Parathyroid adenoma (tissue), 2 donors: Measurements from ENCODE around the gene ZDHHC11B.

Experiments used
- H2AFZ ChIP-seq: fragments of 300-600 bp; sonication (generic); one replicate; pipeline ENCODE4 v1.7.0; 2017; ENCODE audit warnings: antibody characterized with exemption, mild to moderate bottlenecking
- H3K27ac ChIP-seq: fragments of 300-600 bp; sonication (generic); one replicate; pipeline ENCODE4 v1.7.0; 2017
- H3K27me3 ChIP-seq: fragments of 300-600 bp; sonication (generic); one replicate; pipeline ENCODE4 v1.7.0; 2017; ENCODE audit warnings: low read length; ENCODE audit not compliant: control insufficient read depth, insufficient read depth
- H3K36me3 ChIP-seq: fragments of 300-600 bp; sonication (generic); one replicate; pipeline ENCODE4 v1.7.0; 2017; ENCODE audit warnings: low read length; ENCODE audit not compliant: control insufficient read depth, insufficient read depth
- H3K4me1 ChIP-seq: fragments of 300-600 bp; sonication (generic); one replicate; pipeline ENCODE4 v1.7.0; 2017; ENCODE audit warnings: control low read depth
- H3K4me2 ChIP-seq: fragments of 300-600 bp; sonication (generic); one replicate; pipeline ENCODE4 v1.7.0; 2017; ENCODE audit warnings: low read length
- H3K4me3 ChIP-seq: fragments of 300-600 bp; sonication (generic); one replicate; pipeline ENCODE4 v1.7.0; 2017; ENCODE audit warnings: low read depth, low read length
- H3K79me2 ChIP-seq: fragments of 300-600 bp; sonication (generic); one replicate; pipeline ENCODE4 v1.7.0; 2017; ENCODE audit warnings: control low read depth
- H3K9ac ChIP-seq: fragments of 300-600 bp; sonication (generic); one replicate; pipeline ENCODE4 v1.7.0; 2017; ENCODE audit warnings: mild to moderate bottlenecking
- H3K9me3 ChIP-seq: fragments of 300-600 bp; sonication (generic); one replicate; pipeline ENCODE4 v1.7.0; 2017; ENCODE audit warnings: low read length; ENCODE audit not compliant: control insufficient read depth
- TF ChIP-seq, protein P1 (sequence below): fragments of 300-600 bp; sonication (generic); IDR thresholded peaks from one replicate; pipeline ENCODE4 v1.7.0; 2017; ENCODE audit warnings: antibody characterized with exemption, mild to moderate bottlenecking
- donor health status: primary hyperparathyroidism.

Gene ZDHHC11B

DNA sequence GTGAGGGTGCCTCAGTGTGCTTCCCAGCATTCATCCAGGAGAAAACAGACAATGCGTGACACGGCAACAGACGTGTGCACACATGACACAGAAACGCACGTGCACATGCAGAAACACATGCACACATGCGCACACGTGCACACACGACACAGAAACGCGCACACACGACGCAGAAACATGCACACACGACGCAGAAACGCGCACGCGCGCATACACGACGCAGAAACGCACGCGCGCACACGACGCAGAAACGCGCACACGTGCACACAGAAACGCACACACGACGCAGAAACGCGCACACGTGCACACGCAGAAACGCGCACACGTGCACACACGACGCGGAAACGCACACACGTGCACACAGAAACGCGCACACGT is 107.8 kb downstream of the ZDHHC11B start:
- Histone ChIP-seq H3K4me1 (peaks cover 16% of the 10 kb centered on the region), H3K9me3 (no peaks in the 10 kb centered on the region)

DNA sequence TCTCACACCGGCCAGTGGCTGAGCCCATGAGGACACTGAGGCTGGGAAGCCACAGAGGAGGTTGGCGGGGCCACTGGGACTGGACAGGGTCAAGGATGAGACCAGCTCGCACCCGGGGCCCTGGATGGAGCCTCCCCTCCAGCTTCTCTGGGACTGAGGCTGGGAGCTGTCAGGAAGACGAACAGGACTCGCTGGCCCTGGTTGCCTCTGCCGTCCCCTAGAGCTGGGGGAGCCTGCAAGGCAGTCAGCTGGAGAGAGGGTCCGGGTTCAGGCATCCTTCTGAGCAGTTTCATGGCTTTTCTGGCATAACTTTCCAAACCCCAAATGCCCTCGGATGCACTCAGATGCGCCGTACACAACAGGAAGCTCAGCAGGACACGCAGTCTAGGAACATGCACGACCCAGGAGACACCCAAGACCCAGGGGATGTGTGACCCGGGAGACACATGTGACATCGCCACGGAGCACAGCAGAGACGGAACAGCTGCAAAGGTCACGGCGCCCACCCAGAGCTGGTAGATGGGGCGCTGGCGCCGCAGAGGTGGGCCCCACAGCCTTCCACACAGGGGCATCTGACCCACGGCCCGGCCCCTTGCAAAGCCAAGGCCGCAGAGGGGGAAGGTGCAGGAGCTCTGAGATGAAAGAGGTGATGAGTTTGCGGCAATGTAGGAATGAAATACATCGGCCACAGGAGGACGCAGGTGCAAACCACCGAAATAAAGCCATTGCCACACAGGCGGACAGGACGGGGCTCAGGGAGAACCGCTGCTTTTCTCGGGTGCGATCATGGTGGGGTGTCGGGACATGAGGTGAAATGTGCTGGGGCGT is 108.4 kb downstream of the ZDHHC11B start:
- H3K9ac ChIP-seq = no peak overlapping the region
- H3K36me3 ChIP-seq = no peaks in the 10 kb centered on the region
- H3K4me2 ChIP-seq = no peak overlapping the region
- no peak overlapping the region for H3K27ac ChIP-seq
- no peaks in the 10 kb centered on the region for H3K27me3 ChIP-seq
- TF ChIP-seq, protein P1, sequence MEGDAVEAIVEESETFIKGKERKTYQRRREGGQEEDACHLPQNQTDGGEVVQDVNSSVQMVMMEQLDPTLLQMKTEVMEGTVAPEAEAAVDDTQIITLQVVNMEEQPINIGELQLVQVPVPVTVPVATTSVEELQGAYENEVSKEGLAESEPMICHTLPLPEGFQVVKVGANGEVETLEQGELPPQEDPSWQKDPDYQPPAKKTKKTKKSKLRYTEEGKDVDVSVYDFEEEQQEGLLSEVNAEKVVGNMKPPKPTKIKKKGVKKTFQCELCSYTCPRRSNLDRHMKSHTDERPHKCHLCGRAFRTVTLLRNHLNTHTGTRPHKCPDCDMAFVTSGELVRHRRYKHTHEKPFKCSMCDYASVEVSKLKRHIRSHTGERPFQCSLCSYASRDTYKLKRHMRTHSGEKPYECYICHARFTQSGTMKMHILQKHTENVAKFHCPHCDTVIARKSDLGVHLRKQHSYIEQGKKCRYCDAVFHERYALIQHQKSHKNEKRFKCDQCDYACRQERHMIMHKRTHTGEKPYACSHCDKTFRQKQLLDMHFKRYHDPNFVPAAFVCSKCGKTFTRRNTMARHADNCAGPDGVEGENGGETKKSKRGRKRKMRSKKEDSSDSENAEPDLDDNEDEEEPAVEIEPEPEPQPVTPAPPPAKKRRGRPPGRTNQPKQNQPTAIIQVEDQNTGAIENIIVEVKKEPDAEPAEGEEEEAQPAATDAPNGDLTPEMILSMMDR = no peak
- H3K79me2 ChIP-seq = no peaks in the 10 kb centered on the region
- H3K4me1 ChIP-seq = peaks cover 19% of the 10 kb centered on the region
- no peak overlapping the region for H3K4me3 ChIP-seq
- no peak overlapping the region for H2AFZ ChIP-seq
- no peaks in the 10 kb centered on the region for H3K9me3 ChIP-seq

More for the DNA sequence above, 107.8 kb downstream of the ZDHHC11B start:
- Histone ChIP-seq H3K36me3 (no peaks in the 10 kb centered on the region), H3K27ac (no peak overlapping the region), H3K27me3 (no peaks in the 10 kb centered on the region), H3K79me2 (no peaks in the 10 kb centered on the region), H3K4me2 (no peak overlapping the region), H3K4me3 (no peak overlapping the region), H2AFZ (no peak overlapping the region), H3K9ac (no peak overlapping the region)
- TF ChIP-seq, protein P1 = no peak

DNA sequence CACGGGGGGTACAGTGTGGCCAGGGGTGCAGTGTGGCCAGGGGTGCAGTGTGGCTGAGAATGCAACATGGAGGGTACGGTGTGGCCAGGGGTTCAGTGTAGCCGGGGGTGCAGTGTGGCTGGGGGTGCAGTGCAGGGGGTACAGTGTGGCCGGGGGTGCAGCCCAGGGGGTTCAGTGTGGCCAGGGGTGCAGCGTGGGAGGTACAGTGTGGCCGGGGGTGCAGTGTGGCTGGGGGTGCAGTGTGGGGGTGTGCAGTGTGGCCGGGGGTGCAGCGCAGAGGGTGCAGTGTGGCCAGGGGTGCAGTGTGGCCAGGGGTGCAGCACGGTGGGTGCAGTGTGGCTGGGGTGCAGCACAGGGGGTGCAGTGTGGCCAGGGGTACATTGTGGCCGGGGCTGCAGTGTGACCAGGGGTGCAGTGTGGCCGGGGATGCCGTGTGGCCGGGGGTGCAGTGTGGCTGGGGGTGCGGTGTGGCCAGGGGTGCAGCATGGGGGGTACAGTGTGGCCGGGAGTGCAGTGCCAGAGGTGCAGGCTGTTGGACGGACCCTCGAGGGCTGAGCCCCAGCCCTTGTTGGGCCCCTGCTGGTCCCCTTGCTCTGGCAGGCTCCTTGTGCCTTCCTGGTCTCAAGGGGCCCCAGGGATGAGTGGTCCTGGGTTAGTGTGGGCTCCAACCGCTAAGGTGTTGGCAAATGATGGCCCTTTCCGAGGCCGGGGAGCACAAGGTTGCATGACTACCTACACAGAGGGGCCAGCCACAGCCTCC is 109.2 kb downstream of the ZDHHC11B start:
- no peaks in the 10 kb centered on the region for H3K27me3 ChIP-seq
- H3K36me3 ChIP-seq = no peaks in the 10 kb centered on the region
- H3K4me2 ChIP-seq = no peak overlapping the region
- no peak overlapping the region for H3K27ac ChIP-seq
- no peaks in the 10 kb centered on the region for H3K9me3 ChIP-seq
- no peak overlapping the region for H2AFZ ChIP-seq
- TF ChIP-seq, protein P1 = no peak
- H3K9ac ChIP-seq = no peak overlapping the region
- H3K4me3 ChIP-seq = no peak overlapping the region
- no peaks in the 10 kb centered on the region for H3K79me2 ChIP-seq
- H3K4me1 ChIP-seq = peaks cover 19% of the 10 kb centered on the region

DNA sequence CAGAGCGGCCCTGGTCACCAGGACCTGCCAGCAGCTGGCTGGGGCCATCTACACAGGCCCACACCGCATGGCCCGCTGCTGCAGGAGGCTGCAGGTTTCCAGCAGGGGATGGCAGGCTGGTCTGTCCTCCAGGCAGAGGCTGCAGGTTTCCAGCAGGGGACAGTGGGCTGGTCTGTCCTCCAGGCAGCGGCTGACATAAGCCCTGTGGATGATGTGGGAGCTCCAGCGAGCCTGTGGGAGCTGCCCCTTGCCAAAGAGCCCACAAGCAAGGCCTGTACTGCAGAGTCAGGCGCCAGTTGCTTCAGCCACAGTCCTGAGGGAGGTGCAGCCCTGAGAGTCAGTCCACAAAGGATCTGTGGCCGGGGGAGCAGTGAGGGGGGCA is 109.9 kb downstream of the ZDHHC11B start:
- Histone ChIP-seq H2AFZ (no peak overlapping the region), H3K4me2 (no peak overlapping the region), H3K4me1 (peaks cover 19% of the 10 kb centered on the region), H3K27ac (no peak overlapping the region), H3K27me3 (no peaks in the 10 kb centered on the region), H3K36me3 (no peaks in the 10 kb centered on the region), H3K4me3 (no peak overlapping the region), H3K9ac (no peak overlapping the region), H3K9me3 (no peaks in the 10 kb centered on the region), H3K79me2 (no peaks in the 10 kb centered on the region)
- TF ChIP-seq, protein P1 = no peak
